K562 (cell line): Measurements from ENCODE around the gene ICAM3. TPM values are rescaled to one million over a fixed set of nuclear protein-coding genes. Genes with fewer than 3 reads are reported as not detected.

Source experiments
- GTF3C2 ChIP-seq: IDR thresholded peaks from 3 replicates; pipeline ENCODE4 v1.6.1; 2011; ENCODE audit warnings: borderline replicate concordance, mild to moderate bottlenecking, moderate library complexity; ENCODE audit not compliant: insufficient read length; ENCODE audit errors: extremely low read depth
- HCFC1 ChIP-seq: IDR thresholded peaks from 2 replicates; pipeline ENCODE4 v1.6.1; 2012; ENCODE audit warnings: low read depth, low read length, improper control_type of control experiment
- HIVEP1 ChIP-seq: fragments of 250-450 bp; sonication (Bioruptor Pico); IDR thresholded peaks from 2 replicates; pipeline ENCODE4 v1.4.0; 2020; ENCODE audit warnings: mild to moderate bottlenecking
- JUND ChIP-seq, 2 experiments: IDR thresholded peaks; 2 replicates in 1 of 2; 3 replicates in 1 of 2; pipeline ENCODE4 v1.6.1; 2011; ENCODE audit warnings: borderline replicate concordance in 2 of 2, low read depth in 2 of 2, low read length in 2 of 2, improper control_type of control experiment in 1 of 2, missing biosample characterization in 1 of 2, missing genetic modification characterization in 1 of 2, missing genetic modification reagents in 1 of 2
- KLF16 ChIP-seq: IDR thresholded peaks from 2 replicates; pipeline ENCODE4 v1.6.1; 2016; ENCODE audit warnings: antibody characterized with exemption
- MAFF ChIP-seq: IDR thresholded peaks from 2 replicates; pipeline ENCODE4 v1.6.1; 2012; ENCODE audit warnings: low read length, improper control_type of control experiment
- MGA ChIP-seq: fragments of 450-650 bp; IDR thresholded peaks from 2 replicates; pipeline ENCODE4 v1.6.1; 2016; ENCODE audit warnings: mild to moderate bottlenecking, moderate library complexity
- NCOA6 ChIP-seq: fragments of 450-650 bp; IDR thresholded peaks from 2 replicates; pipeline ENCODE4 v1.6.1; 2017; ENCODE audit warnings: mild to moderate bottlenecking
- SMAD3 ChIP-seq: fragments of 450-650 bp; formaldehyde crosslinking; conservative IDR thresholded peaks from 2 replicates; pipeline ENCODE4 v1.4.0; 2020; ENCODE audit warnings: mild to moderate bottlenecking
- USF1 ChIP-seq: sonication (generic); formaldehyde crosslinking; IDR thresholded peaks from 2 replicates; pipeline ENCODE4 v1.9.0; 2022; ENCODE audit warnings: mild to moderate bottlenecking, missing genetic modification reagents
- polyA plus RNA-seq, 8 experiments: library from polyadenylated mRNA; depleted of rRNA in 4 of 8; stranded (reverse) in 5 of 8; unstranded in 3 of 8; fragments of >200 nt; fragmentation: Nextera tagmentation in 2 of 8; fragmentation: Illumina TruSeq in 1 of 8; extraction: Ambion mirVana in 2 of 8; extraction: Trizol in 1 of 8; gene quantifications; 2 replicates each; pipeline versions ENCODE4 v1.2.1 to v1.2.3, GENCODE V29; 2011 to 2014; ENCODE audit warnings: inconsistent platforms in 1 of 8, missing spikeins in 1 of 8
- total RNA-seq, 7 experiments: library from RNA; depleted of rRNA in 6 of 7; stranded (reverse); fragments of >200 nt in 6 of 7; fragmentation: Illumina TruSeq in 2 of 7; extraction: Trizol in 2 of 7; gene quantifications; 2 replicates each; pipeline versions ENCODE4 v1.2.1 to v1.2.3, GENCODE V29; 2011 to 2021; ENCODE audit warnings: low replicate concordance in 1 of 7

ICAM3 gene
- total and polyA plus RNA-seq, 9 of the 15 experiments (the other 6 are each of a cell fraction or from before 2014, with no cell fraction given): 6.5 to 39.5 (median 24.2) TPM

GRCh38 chr19:10315335-10316214, 23.8 kb downstream of the ICAM3 start, which contains the start of gene FDX2 (continued):
- TF ChIP-seq GTF3C2: no peak
- no peak for TF ChIP-seq HIVEP1 (CRISPR knock-in tag)
- no peak for TF ChIP-seq MAFF
- peak; percentile 99 for TF ChIP-seq USF1 (CRISPR knock-in tag)
- no peak for TF ChIP-seq NCOA6
- no peak for TF ChIP-seq KLF16
- TF ChIP-seq MGA: no peak
- no peak for TF ChIP-seq SMAD3 (CRISPR knock-in tag)
- TF ChIP-seq HCFC1: peak; percentile 77
- 0 out of 2 replicates have a peak, but pooled peaks have one; percentile 33 for TF ChIP-seq JUND (IDR thresholded peaks at IDR 0.05; ENCODE audit: borderline replicate concordance, low read depth, low read length)
- no peak for TF ChIP-seq JUND (tag; IDR thresholded peaks at IDR 0.05; ENCODE audit: borderline replicate concordance, low read depth, low read length)
